HG02884 (cell line): ENCODE results near the gene OR7E24.
"Not testable (repeated sequence)": the region's sequence is repeated elsewhere in the genome, so short reads cannot be mapped to it uniquely, and the experiment has no call there.

ENCODE experiments used
- ATAC-seq: cut with Tn5 transposase; IDR thresholded peaks from one replicate; pipeline ENCODE4 v1.9.1; 2021; ENCODE audit warnings: mild to moderate bottlenecking, moderate library complexity; ENCODE audit not compliant: unreplicated experiment

Gene OR7E24

DNA sequence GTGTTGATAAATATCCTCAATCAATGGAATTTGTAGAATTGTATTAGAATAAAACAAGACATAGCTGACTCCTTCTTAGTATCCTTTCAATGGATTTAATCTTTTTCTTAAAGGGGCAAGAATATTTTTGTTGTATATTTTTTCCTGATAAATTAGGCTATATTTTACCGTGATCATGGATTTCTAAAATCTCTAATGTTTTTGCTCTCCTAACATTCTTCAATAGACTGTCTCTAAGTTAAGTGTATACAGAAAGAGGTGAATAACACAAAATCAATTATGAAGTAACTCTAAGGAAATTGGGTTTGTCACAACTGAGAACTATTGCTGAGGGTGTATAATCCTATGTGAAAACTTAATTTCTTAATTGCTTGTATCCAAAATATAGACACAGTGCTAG, at the start of gene OR7E24:
OR7E24 (plus strand) TSS at position 301 of the 400 bp plus-strand sequence. CDS start 114 bp downstream, outside the sequence.
- ATAC-seq = no peak

DNA sequence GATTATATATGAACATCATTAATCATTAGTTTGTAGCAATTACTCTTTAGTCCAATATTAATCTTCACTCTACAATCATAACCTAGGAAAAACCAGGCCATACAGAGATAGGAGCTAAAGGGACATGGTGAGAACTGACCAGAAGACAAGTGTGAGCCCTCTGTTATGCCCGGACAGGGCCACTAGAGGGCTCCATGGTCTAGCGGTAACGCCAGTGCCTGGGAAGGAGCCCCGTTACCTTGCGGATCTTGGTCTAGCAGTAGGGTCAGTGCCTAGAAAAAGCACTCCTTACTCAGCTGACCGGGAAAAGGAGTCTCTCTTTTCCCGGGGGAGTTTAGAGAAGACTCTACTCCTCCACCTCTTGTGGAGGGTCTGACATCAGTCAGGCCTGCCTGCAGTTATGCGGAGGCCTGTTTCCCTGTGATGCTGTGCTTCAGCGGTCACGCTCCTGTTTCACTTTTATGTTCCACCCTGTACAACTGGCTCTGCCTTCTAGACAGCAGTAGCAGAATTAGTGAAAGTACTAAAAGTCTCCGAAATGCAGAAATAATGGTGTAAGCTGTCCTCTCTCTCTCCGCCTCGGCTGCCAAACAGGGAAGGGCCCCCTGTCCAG, 45.1 kb upstream of the OR7E24 start:
- ATAC-seq = no peak

GRCh38 chr19:9219489-9219888, 31.2 kb upstream of the OR7E24 start, which contains the start of gene OR7D4:
Gene OR7D4 (minus strand): TSS chr19:9219589. CDS start chr19:9214837, 4,752 bp downstream.
- ATAC-seq = no peak

- no peak for ATAC-seq
These were observed 506 bp downstream of the OR7E24 start for GRCh38 chr19:9251236-9251635.

GRCh38 chr19:9283485-9283884, 32.8 kb downstream of the OR7E24 start:
- not testable (repeated sequence) for ATAC-seq

DNA sequence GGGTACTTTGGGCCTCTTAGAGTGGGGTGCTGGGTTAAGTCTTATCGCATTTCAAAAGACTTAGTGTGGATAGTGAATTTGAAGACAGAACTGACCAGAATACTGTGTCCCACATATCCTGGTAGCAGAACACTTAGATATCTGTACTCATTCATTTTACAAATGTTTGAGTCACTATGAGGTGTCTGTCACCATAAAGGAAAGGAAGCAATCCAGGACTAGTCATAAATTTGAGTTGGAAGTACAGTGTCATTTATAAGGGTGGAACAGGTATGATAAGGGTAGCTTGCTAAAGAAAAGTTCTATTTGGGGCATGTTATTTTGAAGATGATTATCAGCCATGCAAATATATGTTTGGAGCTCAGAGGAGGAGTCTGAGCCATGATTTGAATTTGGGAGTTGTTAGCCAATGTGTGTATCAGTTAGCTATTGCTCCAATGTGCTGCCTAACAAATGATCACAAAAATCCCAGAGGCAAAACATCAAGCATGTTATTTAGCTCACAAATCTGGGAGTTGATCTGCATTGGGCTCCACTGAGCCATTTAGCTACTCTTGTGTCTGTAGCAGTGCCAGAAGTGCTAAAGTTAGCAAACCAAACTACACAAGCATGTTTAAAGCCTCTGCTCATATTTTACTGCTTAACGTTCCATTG, 38.6 kb downstream of the OR7E24 start:
- no peak for ATAC-seq

DNA sequence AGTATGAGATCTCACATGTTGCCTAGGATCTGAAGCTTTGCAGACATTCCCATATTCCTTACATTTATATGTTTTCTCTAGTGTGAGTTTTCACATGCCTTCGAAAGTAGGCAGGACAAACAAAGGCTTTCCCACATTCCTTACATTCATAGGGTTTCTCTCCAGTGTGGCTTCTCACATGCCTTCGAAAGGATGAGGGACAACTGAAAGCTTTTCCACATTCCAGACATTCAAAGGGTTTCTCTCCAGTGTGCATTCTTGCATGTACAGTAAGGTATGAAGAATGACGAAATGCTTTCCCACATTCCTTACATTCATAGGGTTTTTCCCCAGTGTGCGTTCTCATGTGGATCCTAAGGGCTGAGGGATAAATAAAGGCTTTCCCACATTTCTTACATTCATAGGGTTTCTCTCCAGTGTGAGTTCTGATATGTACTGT, 44.7 kb downstream of the OR7E24 start:
- ATAC-seq = no peak

DNA sequence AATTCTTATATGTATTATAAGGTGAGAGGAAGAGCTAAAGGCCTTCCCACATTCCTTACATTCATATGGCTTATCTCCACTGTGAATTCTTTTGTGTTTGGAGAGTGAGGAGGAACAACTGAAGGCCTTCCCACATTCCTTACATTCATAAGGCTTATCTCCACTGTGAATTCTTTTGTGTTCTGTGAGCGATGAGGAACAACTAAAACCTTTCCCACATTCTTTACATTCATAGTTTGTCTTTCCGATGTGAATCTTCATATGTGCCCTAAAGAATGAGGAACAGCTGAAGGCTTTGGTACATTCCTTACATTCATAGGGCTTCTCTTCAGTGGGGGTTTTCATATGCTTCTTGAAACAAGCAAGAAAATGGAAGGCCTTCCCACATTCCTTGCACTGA, 45.6 kb downstream of the OR7E24 start:
- ATAC-seq = no peak
